Hepatocyte (in vitro differentiated cells): ENCODE results near the gene SPTBN5. TPM values are rescaled to one million over a fixed set of nuclear protein-coding genes. Genes with fewer than 3 reads are reported as not detected.

Experiments used
- DNase-seq: peaks from one replicate; pipeline ENCODE4 v3.0.0-alpha.2; 2016; ENCODE audit warnings: low spot score
- H2AFZ ChIP-seq: fragments of 200-600 bp; sonication (generic); 2 replicates; pipeline ENCODE4 v1.6.0; 2016; ENCODE audit warnings: antibody characterized with exemption, mild to moderate bottlenecking
- H3K27ac ChIP-seq: fragments of 200-600 bp; sonication (generic); 2 replicates; pipeline ENCODE4 v1.5.1; 2016; ENCODE audit warnings: mild to moderate bottlenecking
- H3K27me3 ChIP-seq: fragments of 200-600 bp; sonication (generic); 2 replicates; pipeline ENCODE4 v1.6.1; 2016
- H3K36me3 ChIP-seq: fragments of 200-600 bp; sonication (generic); replicated peaks from 2 replicates; pipeline ENCODE4 v1.5.1; 2016; ENCODE audit warnings: low read depth; ENCODE audit not compliant: insufficient read depth
- H3K4me1 ChIP-seq: fragments of 200-600 bp; sonication (generic); 2 replicates; pipeline ENCODE4 v1.5.1; 2016; ENCODE audit warnings: mild to moderate bottlenecking, moderate library complexity; ENCODE audit not compliant: insufficient read depth
- H3K4me2 ChIP-seq: fragments of 200-600 bp; sonication (generic); 2 replicates; pipeline ENCODE4 v1.6.0; 2016
- H3K4me3 ChIP-seq: fragments of 200-600 bp; sonication (generic); 2 replicates; pipeline ENCODE4 v1.5.1; 2016; ENCODE audit warnings: mild to moderate bottlenecking
- H3K79me2 ChIP-seq: fragments of 200-600 bp; sonication (generic); 2 replicates; pipeline ENCODE4 v1.6.0; 2017; ENCODE audit warnings: mild to moderate bottlenecking
- H3K9me2 ChIP-seq: fragments of 200-600 bp; sonication (generic); replicated peaks from 2 replicates; pipeline ENCODE4 v1.6.0; 2017; ENCODE audit warnings: mild to moderate bottlenecking; ENCODE audit not compliant: insufficient read depth
- H3K9me3 ChIP-seq: fragments of 200-600 bp; sonication (generic); 2 replicates; pipeline ENCODE4 v1.5.1; 2016; ENCODE audit warnings: low read depth, mild to moderate bottlenecking
- H4K20me1 ChIP-seq: fragments of 200-600 bp; sonication (generic); 2 replicates; pipeline ENCODE4 v1.6.0; 2016; ENCODE audit warnings: mild to moderate bottlenecking; ENCODE audit not compliant: insufficient read depth, poor library complexity, severe bottlenecking
- CTCF ChIP-seq: fragments of 200-600 bp; sonication (generic); IDR thresholded peaks from 2 replicates; pipeline ENCODE4 v1.5.1; 2016; ENCODE audit warnings: antibody characterized with exemption, mild to moderate bottlenecking; ENCODE audit not compliant: poor library complexity
- EZH2 ChIP-seq: fragments of 200-600 bp; sonication (generic); IDR thresholded peaks from 2 replicates; pipeline ENCODE4 v1.6.1; 2016; ENCODE audit warnings: antibody characterized with exemption, mild to moderate bottlenecking, borderline replicate concordance
- EZH2phosphoT487 ChIP-seq: fragments of 200-600 bp; sonication (generic); IDR thresholded peaks from one replicate; pipeline ENCODE4 v1.6.1; 2018; ENCODE audit warnings: antibody characterized with exemption, mild to moderate bottlenecking, low read depth, moderate library complexity; ENCODE audit not compliant: unreplicated experiment, severe bottlenecking
- WGBS: methylation state at CpG from one replicate; pipeline ENCODE4 v1.1.6; 2016; ENCODE audit warnings: low lambda C conversion rate; ENCODE audit errors: missing lambda C conversion rate; 5-methylcytosine and 5-hydroxymethylcytosine counted together
- polyA plus RNA-seq: library from polyadenylated mRNA; unstranded; fragments of >200 nt; fragmentation: Nextera tagmentation; extraction: Ambion mirVana; gene quantifications from 2 replicates; pipeline ENCODE4 v1.2.1, GENCODE V29; 2016
- total RNA-seq: library from RNA; depleted of rRNA; stranded (reverse); fragments of >200 nt; gene quantifications from 2 replicates; pipeline ENCODE4 v1.2.3, GENCODE V29; 2014

The SPTBN5 gene
- total and polyA plus RNA-seq, 2 experiments from 2014 or later = 1.7 to 1.9 TPM

GRCh38 chr15:41881086-41881485 lies 12.8 kb downstream of the SPTBN5 start:
- Histone ChIP-seq H3K9me3 (no peaks in the 10 kb centered on the region), H3K9me2 (no peaks in the 10 kb centered on the region), H3K79me2 (no peaks in the 10 kb centered on the region), H3K4me3 (no peak overlapping the region), H3K27ac (no peak overlapping the region), H4K20me1 (no peaks in the 10 kb centered on the region), H3K4me2 (no peak overlapping the region), H3K36me3 (no peaks in the 10 kb centered on the region), H3K4me1 (peaks cover 13% of the 10 kb centered on the region), H2AFZ (no peak overlapping the region), H3K27me3 (no peaks in the 10 kb centered on the region)
- no peak for TF ChIP-seq EZH2
- no peak for TF ChIP-seq EZH2phosphoT487
- TF ChIP-seq CTCF = no peak
- 93% methylated on average over 8 of the region's 8 CpGs for WGBS
- no peak for DNase-seq

- no peaks in the 10 kb centered on the region for H3K9me2 ChIP-seq
- 95% methylated on average over 10 of the region's 10 CpGs for WGBS
- H3K4me2 ChIP-seq = no peak overlapping the region
- DNase-seq = no peak
- H3K4me3 ChIP-seq = no peak overlapping the region
- TF ChIP-seq EZH2 = no peak
- no peak for TF ChIP-seq CTCF
- TF ChIP-seq EZH2phosphoT487 = no peak
- peaks cover 13% of the 10 kb centered on the region for H3K4me1 ChIP-seq
- no peaks in the 10 kb centered on the region for H3K27me3 ChIP-seq
- H4K20me1 ChIP-seq = no peaks in the 10 kb centered on the region
- no peak overlapping the region for H2AFZ ChIP-seq
- no peaks in the 10 kb centered on the region for H3K36me3 ChIP-seq
- no peak overlapping the region for H3K27ac ChIP-seq
- no peaks in the 10 kb centered on the region for H3K9me3 ChIP-seq
- H3K79me2 ChIP-seq = no peaks in the 10 kb centered on the region
These were observed 13.5 kb downstream of the SPTBN5 start for GRCh38 chr15:41880156-41880877.

- WGBS = 97% methylated on average over 10 of the region's 10 CpGs
- Histone ChIP-seq H3K4me1 (peaks cover 13% of the 10 kb centered on the region), H4K20me1 (no peaks in the 10 kb centered on the region), H3K27ac (no peak overlapping the region), H3K4me3 (no peak overlapping the region), H3K79me2 (no peaks in the 10 kb centered on the region), H3K9me3 (no peaks in the 10 kb centered on the region), H2AFZ (no peak overlapping the region), H3K9me2 (no peaks in the 10 kb centered on the region), H3K36me3 (no peaks in the 10 kb centered on the region), H3K4me2 (no peak overlapping the region), H3K27me3 (no peaks in the 10 kb centered on the region)
- TF ChIP-seq CTCF (no peak), EZH2phosphoT487 (no peak), EZH2 (no peak)
- DNase-seq = no peak
These were observed 14.5 kb downstream of the SPTBN5 start for GRCh38 chr15:41879321-41879845.
